Measurements from ENCODE around the gene XIRP2. TPM values are rescaled to one million over a fixed set of nuclear protein-coding genes. Genes with fewer than 3 reads are reported as not detected.

Gene XIRP2
- total and polyA plus RNA-seq, 2 of the 8 experiments (the other 6 are each of a cell fraction or from before 2014, with no cell fraction given) = 0.11 TPM; not detected in 1

GRCh38 chr2:167132906-167133555 is 244.8 kb downstream of the XIRP2 start:
- Histone ChIP-seq H3K79me1 (ENCODE audit: low read depth, low read length) (no peaks in the 10 kb centered on the region), H2BK5ac (ENCODE audit: low read depth, low read length) (no peak overlapping the region), H3K9ac (replicated peaks in 1 of 4; ENCODE audit: extremely low read depth in 1 of 4, low read depth in 3 of 4, low read length in 3 of 4) (no peak overlapping the region), H3K56ac (replicated peaks; ENCODE audit: insufficient read length, low read depth, low read length) (no peak overlapping the region), H3K79me2 (ENCODE audit: control insufficient read depth in 1 of 2, insufficient read depth in 2 of 2, low read length in 2 of 2) (no peaks in the 10 kb centered on the region), H3K23me2 (ENCODE audit: low read depth, low read length) (no peaks in the 10 kb centered on the region), H3K18ac (ENCODE audit: extremely low read depth, low read length) (no peak overlapping the region), H3K4me1 (replicated peaks in 1 of 4; ENCODE audit: control insufficient read depth in 3 of 4, insufficient read depth in 4 of 4, low read length in 3 of 4) (no peaks in the 10 kb centered on the region), H3K14ac (ENCODE audit: insufficient read length) (no peak overlapping the region), H3K36me3 (ENCODE audit: control insufficient read depth in 2 of 4, insufficient read depth in 4 of 4, low read length in 3 of 4) (no peaks in the 10 kb centered on the region), H3K9me3 (ENCODE audit: insufficient read depth in 2 of 2, low read depth in 1 of 2, low read length in 1 of 2) (no peaks in the 10 kb centered on the region), H3K27ac (ENCODE audit: low read depth, low read length) (no peak overlapping the region), H2AK5ac (ENCODE audit: low read depth, low read length) (no peak overlapping the region), H3K4me3 (ENCODE audit: extremely low read depth in 1 of 4, insufficient read depth in 2 of 4, low read depth in 3 of 4, low read length in 4 of 4) (no peak overlapping the region), H4K5ac (ENCODE audit: insufficient read length, low read depth, low read length) (no peak overlapping the region), H3K4ac (replicated peaks; ENCODE audit: insufficient read length, low read depth, low read length) (no peak overlapping the region), H4K91ac (replicated peaks; ENCODE audit: insufficient read length, low read length) (no peak overlapping the region), H2BK12ac (ENCODE audit: low read depth, low read length) (no peak overlapping the region), H4K20me1 (replicated peaks in 1 of 2; ENCODE audit: control insufficient read depth in 1 of 2, insufficient read depth in 2 of 2, low read length in 2 of 2) (no peaks in the 10 kb centered on the region), H4K8ac (ENCODE audit: extremely low read depth, insufficient read depth, low read length) (no peak overlapping the region), H2BK20ac (ENCODE audit: low read length) (no peak overlapping the region), H2BK120ac (replicated peaks; ENCODE audit: low read depth, low read length) (no peak overlapping the region), H3K4me2 (ENCODE audit: insufficient read depth in 1 of 2, low read depth in 2 of 2, low read length in 2 of 2) (no peak overlapping the region), H3K23ac (ENCODE audit: insufficient read length) (no peak overlapping the region), H3K27me3 (replicated peaks in 1 of 4; ENCODE audit: control insufficient read depth in 3 of 4, extremely low read depth in 1 of 4, insufficient read depth in 3 of 4, low read length in 3 of 4) (peaks cover 0 to 1% (median 0%) of the 10 kb centered on the region in 4 experiments; a peak in 1 of 7 replicates), H2BK15ac (ENCODE audit: low read length) (no peak overlapping the region), H2AFZ (ENCODE audit: low read length) (no peak overlapping the region)
- 92% methylated on average over 3 of the region's 3 CpGs; no CpG with 5 or more reads in 1 of the 2 experiments for WGBS, 2 experiments (ENCODE audit: extremely low coverage in 1 of 2, insufficient coverage in 1 of 2, insufficient read length in 1 of 2, insufficient replicate concordance in 2 of 2, low coverage in 1 of 2, low lambda C conversion rate in 2 of 2, missing lambda C conversion rate in 1 of 2)
- ChIA-PET POLR2A (ENCODE audit: partially characterized antibody) (interaction anchor here (1.8 kb wide), 1 partner anchor 9 kb away, joined by 6 read pairs; no protein-coding TSS in a partner anchor), CTCF (ENCODE audit: partially characterized antibody) (interaction anchor here (2.4 kb wide), 1 partner anchor 11 kb away, joined by 6 read pairs; no protein-coding TSS in a partner anchor)
- DNase-seq (ENCODE audit: low read depth in 1 of 2, low spot score in 2 of 2) = no peak
- FAIRE-seq = no peak
- TF ChIP-seq SIN3A (conservative IDR thresholded peaks at IDR 0.05 in 1 of 2, IDR thresholded peaks at IDR 0.05 in 1 of 2; ENCODE audit: low read depth in 1 of 2, low read length in 2 of 2) = no peak
- no peak for TF ChIP-seq MAFK (IDR thresholded peaks at IDR 0.05; ENCODE audit: low read depth, low read length)
- TF ChIP-seq NANOG (IDR thresholded peaks at IDR 0.05; ENCODE audit: insufficient read depth, low read depth, low read length, poor library complexity, severe bottlenecking) = no peak
- TF ChIP-seq TEAD4 (IDR thresholded peaks at IDR 0.05; ENCODE audit: low read depth, low read length) = no peak
- TF ChIP-seq EP300 (IDR thresholded peaks at IDR 0.05; ENCODE audit: borderline replicate concordance in 1 of 2, low read depth in 2 of 2, low read length in 2 of 2) = no peak
- TF ChIP-seq JUND (IDR thresholded peaks at IDR 0.05; ENCODE audit: low read length) = no peak
- TF ChIP-seq EZH2 (IDR thresholded peaks at IDR 0.05; ENCODE audit: low read depth, low read length, severe bottlenecking) = no peak
- TF ChIP-seq SP1 (IDR thresholded peaks at IDR 0.05; ENCODE audit: low read depth, low read length) = no peak
- TF ChIP-seq TBP (IDR thresholded peaks at IDR 0.05; ENCODE audit: low read depth, low read length) = no peak
- TF ChIP-seq BRCA1 (IDR thresholded peaks at IDR 0.05; ENCODE audit: low read depth, low read length) = no peak
- no peak for TF ChIP-seq SRF (IDR thresholded peaks at IDR 0.05; ENCODE audit: low read depth, low read length)
- no peak for TF ChIP-seq CTBP2 (IDR thresholded peaks at IDR 0.05; ENCODE audit: borderline replicate concordance, insufficient read depth, insufficient read length, low read length)
- no peak for TF ChIP-seq PHF8 (conservative IDR thresholded peaks at IDR 0.05; ENCODE audit: low read depth, low read length)

Data from H1 (cell line).